ENCODE measurements around the gene USP8. TPM values are rescaled to one million over a fixed set of nuclear protein-coding genes. Genes with fewer than 3 reads are reported as not detected.

The USP8 gene
- polyA plus RNA-seq, 3 donors: 32.1 to 62.4 (median 37.3) TPM

DNA sequence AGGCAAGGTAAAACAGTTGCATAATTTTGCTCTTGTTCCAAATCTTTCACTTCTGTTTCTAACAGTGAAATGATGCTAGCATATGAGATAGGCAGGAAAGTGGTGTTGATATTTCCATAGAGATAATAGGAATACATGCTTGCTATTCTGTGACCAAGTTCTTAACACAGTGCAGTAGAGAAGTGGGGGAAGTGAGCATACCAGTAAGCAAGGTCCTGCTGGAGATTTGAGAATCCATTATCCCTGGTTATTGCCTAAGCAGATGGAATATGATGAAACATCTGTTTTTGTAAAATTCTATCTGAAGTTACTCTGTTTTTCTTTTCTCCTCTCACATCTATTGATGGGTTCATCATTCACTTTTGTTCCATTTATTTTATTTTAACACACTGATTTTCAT lies 28.7 kb downstream of the USP8 start:
- peaks cover 35% of the 10 kb centered on the region for H4K20me1 ChIP-seq (ENCODE audit: insufficient read depth, low read length)
- H3K27ac ChIP-seq (ENCODE audit: low read depth in 1 of 2, low read length in 2 of 2): peak overlapping the region in 1 of 2 donors; percentile 62
- no peak overlapping the region for H2AFZ ChIP-seq (ENCODE audit: insufficient read depth, low read depth, low read length, poor library complexity, severe bottlenecking)
- peaks cover 41 to 74% of the 10 kb centered on the region in 2 donors for H3K36me3 ChIP-seq (replicated peaks in 1 of 2; ENCODE audit: control insufficient read depth in 1 of 2, insufficient read depth in 2 of 2, low read length in 2 of 2)
- no peaks in the 10 kb centered on the region for H3K9me3 ChIP-seq (replicated peaks in 1 of 2; ENCODE audit: control insufficient read depth in 1 of 2, insufficient read depth in 1 of 2, low read length in 2 of 2)
- H3K27me3 Mint-ChIP-seq (ENCODE audit: low read depth in 3 of 3): peaks cover 0 to 2% (median 0%) of the 10 kb centered on the region in 3 donors
- peaks cover 12 to 22% of the 10 kb centered on the region in 2 donors for H3K4me1 ChIP-seq (ENCODE audit: control insufficient read depth in 1 of 2, insufficient read depth in 2 of 2, low read length in 2 of 2)
- peaks cover 18% of the 10 kb centered on the region for H3K4me1 Mint-ChIP-seq
- no peak overlapping the region for H3K4me3 Mint-ChIP-seq
- TF ChIP-seq CTCF (IDR thresholded peaks at IDR 0.05): no peak
- no peaks in the 10 kb centered on the region for H3K9me3 Mint-ChIP-seq
- peak; percentile 5 to 34 (median 7) for DNase-seq
- peaks cover 54% of the 10 kb centered on the region for H3K79me2 ChIP-seq (ENCODE audit: insufficient read depth, low read length)
- H3K27ac Mint-ChIP-seq: peak overlapping the region in 5 of 7 donors; percentile 43 to 74 (median 46)
- no peak overlapping the region for H3K4me2 ChIP-seq (replicated peaks; ENCODE audit: extremely low read depth, low read length, poor library complexity, severe bottlenecking)
- intact Hi-C loops (cut with micrococcal nuclease): no loop called here
- no peak overlapping the region for H3K9ac ChIP-seq (ENCODE audit: insufficient read depth, low read length, poor library complexity, severe bottlenecking)
- peaks cover 50 to 83% of the 10 kb centered on the region in 2 donors for H3K36me3 Mint-ChIP-seq
- H3K27me3 ChIP-seq (ENCODE audit: control insufficient read depth in 2 of 2, insufficient read depth in 2 of 2, low read length in 2 of 2): no peaks in the 10 kb centered on the region
- no peak overlapping the region for H3K4me3 ChIP-seq (replicated peaks in 1 of 3; ENCODE audit: low read depth in 2 of 3, low read length in 3 of 3)

DNA sequence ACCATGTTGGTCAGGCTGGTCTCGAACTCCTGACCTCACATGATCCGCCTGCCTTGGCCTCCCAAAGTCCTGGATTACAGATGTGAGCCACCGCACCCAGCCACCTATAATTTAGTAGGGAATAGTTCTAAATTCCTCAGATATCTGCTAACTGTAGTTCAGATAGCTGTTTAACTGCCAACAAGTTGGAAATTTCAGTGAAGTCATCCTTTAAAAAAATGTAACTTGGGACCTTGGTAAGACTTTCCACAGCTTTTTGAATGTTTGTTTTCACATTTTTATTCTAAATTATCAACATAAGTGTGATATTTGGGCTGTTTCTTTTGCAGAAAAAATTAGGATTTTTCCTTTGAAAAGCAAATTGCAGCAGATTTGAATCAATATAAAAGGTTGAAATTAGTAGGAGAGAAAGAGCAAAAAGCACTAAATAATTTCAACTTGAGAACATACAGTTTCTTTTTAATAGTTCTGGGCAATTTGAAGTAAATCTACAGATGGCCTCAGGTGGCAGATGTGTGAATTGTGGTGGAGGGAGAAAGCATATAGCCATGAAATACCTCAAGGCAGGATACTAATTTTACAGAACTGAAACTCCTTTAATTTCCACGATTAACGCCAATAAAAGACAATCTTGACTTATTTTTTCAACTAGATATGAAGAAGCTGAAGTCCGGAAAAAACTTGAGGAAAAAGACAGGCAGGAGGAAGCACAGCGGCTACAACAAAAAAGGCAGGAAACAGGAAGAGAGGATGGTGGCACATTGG lies 34.3 kb downstream of the USP8 start:
- peak overlapping the region in 3 of 7 donors; percentile 29 to 53 (median 51) for H3K27ac Mint-ChIP-seq
- peak overlapping the region in 1 of 2 donors; percentile 23 for H3K27ac ChIP-seq (ENCODE audit: low read depth in 1 of 2, low read length in 2 of 2)
- no peak overlapping the region for H3K4me3 Mint-ChIP-seq
- no peak for TF ChIP-seq CTCF (IDR thresholded peaks at IDR 0.05)
- no peak for DNase-seq
- H2AFZ ChIP-seq (ENCODE audit: insufficient read depth, low read depth, low read length, poor library complexity, severe bottlenecking): no peak overlapping the region
- H3K4me2 ChIP-seq (replicated peaks; ENCODE audit: extremely low read depth, low read length, poor library complexity, severe bottlenecking): no peak overlapping the region
- H3K9me3 Mint-ChIP-seq: no peaks in the 10 kb centered on the region
- peaks cover under 1% of the 10 kb centered on the region for H3K4me1 Mint-ChIP-seq
- peaks cover 33% of the 10 kb centered on the region for H3K79me2 ChIP-seq (ENCODE audit: insufficient read depth, low read length)
- H3K4me3 ChIP-seq (replicated peaks in 1 of 3; ENCODE audit: low read depth in 2 of 3, low read length in 3 of 3): no peak overlapping the region
- peaks cover 69 to 98% of the 10 kb centered on the region in 2 donors for H3K36me3 ChIP-seq (replicated peaks in 1 of 2; ENCODE audit: control insufficient read depth in 1 of 2, insufficient read depth in 2 of 2, low read length in 2 of 2)
- WGBS (ENCODE audit: insufficient coverage): no CpG with 5 or more reads among the region's 7 CpGs
- H3K27me3 Mint-ChIP-seq (ENCODE audit: low read depth in 3 of 3): no peaks in the 10 kb centered on the region
- no peaks in the 10 kb centered on the region for H3K9me3 ChIP-seq (replicated peaks in 1 of 2; ENCODE audit: control insufficient read depth in 1 of 2, insufficient read depth in 1 of 2, low read length in 2 of 2)
- H3K27me3 ChIP-seq (ENCODE audit: control insufficient read depth in 2 of 2, insufficient read depth in 2 of 2, low read length in 2 of 2): no peaks in the 10 kb centered on the region
- no peak overlapping the region for H3K9ac ChIP-seq (ENCODE audit: insufficient read depth, low read length, poor library complexity, severe bottlenecking)
- peaks cover 65 to 96% of the 10 kb centered on the region in 2 donors for H3K36me3 Mint-ChIP-seq
- peaks cover 52% of the 10 kb centered on the region for H4K20me1 ChIP-seq (ENCODE audit: insufficient read depth, low read length)
- no peaks in the 10 kb centered on the region for H3K4me1 ChIP-seq (ENCODE audit: control insufficient read depth in 1 of 2, insufficient read depth in 2 of 2, low read length in 2 of 2)
- intact Hi-C loops (cut with micrococcal nuclease): no loop called here

Data from CD14-positive monocyte (primary cell).